ENCODE data around the gene BMPR1B. TPM values are rescaled to one million over a fixed set of nuclear protein-coding genes. Genes with fewer than 3 reads are reported as not detected.

Gene BMPR1B
- total RNA-seq, 1 experiment from 2014 or later, result 1.7 TPM

GRCh38 chr4:95087657-95088455 is 330.1 kb downstream of the BMPR1B start:
- no peak for DNase-seq (ENCODE audit: low read depth)

- DNase-seq (ENCODE audit: low read depth), result no peak
Observed at GRCh38 chr4:95091272-95091671, 333.5 kb downstream of the BMPR1B start.

- no peak for DNase-seq (ENCODE audit: low read depth)
Observed at GRCh38 chr4:95092766-95093165, 335.0 kb downstream of the BMPR1B start.

- no peak for DNase-seq (ENCODE audit: low read depth)
Observed at GRCh38 chr4:95093460-95093859, 335.7 kb downstream of the BMPR1B start.

GRCh38 chr4:95093936-95094929 is 336.5 kb downstream of the BMPR1B start:
- no peak for DNase-seq (ENCODE audit: low read depth)

GRCh38 chr4:95095348-95095974 is 337.7 kb downstream of the BMPR1B start:
- DNase-seq (ENCODE audit: low read depth), result no peak

GRCh38 chr4:95102162-95102790 is 344.5 kb downstream of the BMPR1B start:
- DNase-seq (ENCODE audit: low read depth), result no peak

GRCh38 chr4:95105112-95105511 is 347.4 kb downstream of the BMPR1B start:
- DNase-seq (ENCODE audit: low read depth), result no peak

- no peak for DNase-seq (ENCODE audit: low read depth)
Observed at GRCh38 chr4:95105983-95106382, 348.2 kb downstream of the BMPR1B start.

- peak; percentile 21 for DNase-seq (ENCODE audit: low read depth)
Observed at GRCh38 chr4:95106408-95106928, 348.7 kb downstream of the BMPR1B start.

- no peak for DNase-seq (ENCODE audit: low read depth)
Observed at GRCh38 chr4:95107004-95107403, 349.2 kb downstream of the BMPR1B start.

GRCh38 chr4:95107635-95108034 is 349.9 kb downstream of the BMPR1B start:
- DNase-seq (ENCODE audit: low read depth), result no peak

GRCh38 chr4:95108883-95109421 is 351.2 kb downstream of the BMPR1B start:
- no peak for DNase-seq (ENCODE audit: low read depth)

GRCh38 chr4:95114521-95114920 is 356.8 kb downstream of the BMPR1B start:
- no peak for DNase-seq (ENCODE audit: low read depth)

- no peak for DNase-seq (ENCODE audit: low read depth)
Observed at GRCh38 chr4:95118497-95118896, 360.7 kb downstream of the BMPR1B start.

GRCh38 chr4:95120456-95120855 is 362.7 kb downstream of the BMPR1B start:
- no peak for DNase-seq (ENCODE audit: low read depth)

- no peak for DNase-seq (ENCODE audit: low read depth)
Observed at GRCh38 chr4:95122001-95122400, 364.2 kb downstream of the BMPR1B start.

GRCh38 chr4:95124906-95125504 is 367.2 kb downstream of the BMPR1B start:
- DNase-seq (ENCODE audit: low read depth), result peak; percentile 51

- DNase-seq (ENCODE audit: low read depth), result no peak
Observed at GRCh38 chr4:95129031-95129430, 371.3 kb downstream of the BMPR1B start.

GRCh38 chr4:95129821-95130311 is 372.1 kb downstream of the BMPR1B start:
- peak; percentile 88 for DNase-seq (ENCODE audit: low read depth)
